Right atrium auricular region (tissue), 2 donors: ENCODE results near the gene VOPP1. TPM values are rescaled to one million over a fixed set of nuclear protein-coding genes. Genes with fewer than 3 reads are reported as not detected.

Source experiments
- DNase-seq: peaks from one replicate; pipeline ENCODE4 v3.0.0-alpha.2; 2019; ENCODE audit warnings: low spot score
- H3K27ac ChIP-seq, 2 donors: fragments of 200-600 bp; sonication (generic); 1 replicate in 1 of 2; 2 replicates in 1 of 2; pipeline ENCODE4 v1.5.1; 2016 to 2019
- H3K27me3 ChIP-seq, 2 donors: fragments of 200-600 bp; sonication (generic); one replicate each; pipeline versions ENCODE4 v1.5.1 to v1.6.0; 2017 to 2019
- H3K36me3 ChIP-seq: fragments of 200-600 bp; sonication (generic); one replicate; pipeline ENCODE4 v1.5.1; 2016
- H3K4me1 ChIP-seq, 2 donors: fragments of 200-600 bp; sonication (generic); one replicate each; pipeline versions ENCODE4 v1.5.1 to v1.6.0; 2017 to 2019
- H3K4me3 ChIP-seq, 2 donors: fragments of 200-600 bp; sonication (generic); 1 replicate in 1 of 2; 2 replicates in 1 of 2; pipeline ENCODE4 v1.5.1; 2017 to 2019; ENCODE audit warnings: mild to moderate bottlenecking in 1 of 2, moderate library complexity in 1 of 2
- H3K9me3 ChIP-seq, 2 donors: fragments of 200-600 bp; sonication (generic); one replicate each; pipeline ENCODE4 v1.5.1; 2019
- total RNA-seq, 2 donors: library from RNA; depleted of rRNA; stranded (reverse); fragments of >200 nt; gene quantifications; one replicate each; pipeline ENCODE4 v1.1.0, GENCODE V29; 2016
- TF ChIP-seq, protein P1 (sequence below), 2 donors: fragments of 200-600 bp; sonication (generic); IDR thresholded peaks; one replicate each; pipeline ENCODE4 v1.5.1; 2019; ENCODE audit warnings: antibody characterized with exemption in 2 of 2

The VOPP1 gene
- total RNA-seq, 2 donors from 2014 or later: 21.4 to 24.1 TPM

DNA sequence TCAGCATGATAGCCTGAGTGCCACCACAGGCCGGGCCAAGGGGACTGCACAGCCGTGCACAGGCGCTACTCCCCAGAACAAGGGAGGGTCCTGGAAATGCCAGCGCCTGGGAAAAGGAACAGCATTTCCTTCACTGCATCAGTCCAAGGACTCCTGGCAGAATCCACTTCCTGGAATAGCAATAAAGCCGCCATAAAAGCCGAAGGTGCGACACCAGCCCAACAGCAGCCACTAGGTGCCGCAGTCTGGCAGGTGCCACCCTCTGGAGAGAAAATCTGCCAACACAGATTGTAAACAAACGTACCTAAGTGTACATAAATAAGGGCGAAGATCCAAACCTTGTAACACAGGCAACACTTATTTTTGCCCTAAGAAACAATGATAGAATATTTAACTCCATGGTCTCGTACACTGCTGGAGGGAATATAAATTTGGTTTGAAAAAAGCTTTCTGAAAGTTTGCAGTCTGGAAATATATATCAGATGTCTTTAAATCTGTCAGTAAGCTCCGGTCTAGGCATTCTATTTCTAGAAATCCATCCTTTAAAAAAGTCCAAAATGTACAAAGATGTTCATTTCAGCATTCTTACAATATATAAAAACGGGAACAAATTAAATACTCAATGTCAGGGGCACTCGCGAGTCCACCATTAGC is 22.2 kb downstream of the VOPP1 start:
- no peaks in the 10 kb centered on the region for H3K9me3 ChIP-seq
- peaks cover 0 to 52% of the 10 kb centered on the region in 2 donors for H3K4me1 ChIP-seq
- no peak overlapping the region for H3K27ac ChIP-seq
- H3K4me3 ChIP-seq: no peak overlapping the region
- no peaks in the 10 kb centered on the region for H3K36me3 ChIP-seq
- no peak for DNase-seq
- TF ChIP-seq, protein P1, sequence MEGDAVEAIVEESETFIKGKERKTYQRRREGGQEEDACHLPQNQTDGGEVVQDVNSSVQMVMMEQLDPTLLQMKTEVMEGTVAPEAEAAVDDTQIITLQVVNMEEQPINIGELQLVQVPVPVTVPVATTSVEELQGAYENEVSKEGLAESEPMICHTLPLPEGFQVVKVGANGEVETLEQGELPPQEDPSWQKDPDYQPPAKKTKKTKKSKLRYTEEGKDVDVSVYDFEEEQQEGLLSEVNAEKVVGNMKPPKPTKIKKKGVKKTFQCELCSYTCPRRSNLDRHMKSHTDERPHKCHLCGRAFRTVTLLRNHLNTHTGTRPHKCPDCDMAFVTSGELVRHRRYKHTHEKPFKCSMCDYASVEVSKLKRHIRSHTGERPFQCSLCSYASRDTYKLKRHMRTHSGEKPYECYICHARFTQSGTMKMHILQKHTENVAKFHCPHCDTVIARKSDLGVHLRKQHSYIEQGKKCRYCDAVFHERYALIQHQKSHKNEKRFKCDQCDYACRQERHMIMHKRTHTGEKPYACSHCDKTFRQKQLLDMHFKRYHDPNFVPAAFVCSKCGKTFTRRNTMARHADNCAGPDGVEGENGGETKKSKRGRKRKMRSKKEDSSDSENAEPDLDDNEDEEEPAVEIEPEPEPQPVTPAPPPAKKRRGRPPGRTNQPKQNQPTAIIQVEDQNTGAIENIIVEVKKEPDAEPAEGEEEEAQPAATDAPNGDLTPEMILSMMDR (IDR thresholded peaks at IDR 0.05): peak in 1 of 2 donors; percentile 54
- H3K27me3 ChIP-seq: no peaks in the 10 kb centered on the region

DNA sequence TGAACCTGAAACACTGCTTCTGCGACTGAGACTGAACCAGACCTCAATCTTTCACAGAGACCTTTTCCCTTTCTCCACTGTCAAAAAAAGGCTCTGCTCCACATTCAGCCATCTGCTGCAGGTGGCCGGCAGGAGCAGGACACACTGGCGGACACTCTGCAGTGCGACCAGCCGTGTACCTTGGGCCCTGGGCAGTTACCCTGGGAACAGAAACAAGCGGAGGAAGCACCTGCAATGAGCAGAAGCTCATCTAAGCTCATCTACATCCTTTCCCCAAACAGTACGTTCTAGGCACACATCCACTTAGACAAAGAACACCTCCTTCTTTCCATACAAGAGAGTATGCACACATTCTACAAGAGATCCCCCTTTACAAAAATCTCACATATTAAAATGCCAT is 22.8 kb downstream of the VOPP1 start:
- Histone ChIP-seq H3K27ac (no peak overlapping the region), H3K27me3 (no peaks in the 10 kb centered on the region), H3K9me3 (no peaks in the 10 kb centered on the region), H3K36me3 (no peaks in the 10 kb centered on the region), H3K4me3 (no peak overlapping the region), H3K4me1 (peaks cover 0 to 51% of the 10 kb centered on the region in 2 donors)
- TF ChIP-seq, protein P1 (IDR thresholded peaks at IDR 0.05): no peak
- DNase-seq: no peak

DNA sequence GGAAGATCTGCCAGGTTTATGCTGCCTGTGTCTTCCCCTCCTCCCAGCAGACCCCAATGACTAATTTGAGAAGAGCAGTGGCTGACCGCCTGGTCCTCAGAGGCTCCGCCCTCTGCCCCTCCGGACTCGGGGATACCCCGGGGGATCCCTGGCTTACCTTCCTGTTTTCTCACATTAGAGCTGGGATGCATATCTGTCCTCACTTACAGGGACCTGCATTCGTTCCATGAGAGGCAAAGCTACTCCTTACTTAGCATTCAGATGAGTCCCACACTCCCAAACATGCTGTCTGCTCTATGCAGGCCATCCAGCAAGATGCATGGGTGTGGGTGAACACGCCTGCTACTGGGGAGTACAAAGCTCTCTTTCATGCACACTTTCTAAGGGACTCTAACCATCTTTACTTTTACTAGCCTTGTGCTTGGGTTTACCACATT is 24.0 kb downstream of the VOPP1 start:
- peaks cover 0 to 40% of the 10 kb centered on the region in 2 donors for H3K4me1 ChIP-seq
- no peak for DNase-seq
- H3K4me3 ChIP-seq: no peak overlapping the region
- no peaks in the 10 kb centered on the region for H3K27me3 ChIP-seq
- no peak overlapping the region for H3K27ac ChIP-seq
- H3K9me3 ChIP-seq: no peaks in the 10 kb centered on the region
- TF ChIP-seq, protein P1 (IDR thresholded peaks at IDR 0.05): no peak
- no peaks in the 10 kb centered on the region for H3K36me3 ChIP-seq

DNA sequence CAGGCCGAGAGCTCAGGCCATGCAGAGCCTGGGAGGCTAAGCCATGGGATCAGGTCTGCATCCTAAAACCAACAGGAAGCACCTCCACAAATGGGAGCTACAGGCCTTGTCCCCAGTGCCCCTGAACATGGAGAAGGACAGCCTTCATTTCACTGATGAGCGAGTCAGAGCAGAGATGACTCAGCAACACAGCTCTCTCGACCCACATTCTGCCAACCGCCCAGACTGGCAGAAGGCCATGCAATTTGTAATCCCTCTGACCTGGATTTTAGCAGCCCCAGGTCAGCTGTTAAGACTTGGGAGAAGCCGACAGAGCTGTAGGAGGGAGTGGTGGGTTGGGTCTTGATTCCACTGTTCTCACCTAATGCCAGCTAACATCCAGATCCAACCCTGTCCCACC is 25.5 kb downstream of the VOPP1 start:
- no peaks in the 10 kb centered on the region for H3K9me3 ChIP-seq
- peak overlapping the region in 1 of 2 donors; percentile 52 for H3K27ac ChIP-seq
- peak; percentile 78 for DNase-seq
- peaks cover 0 to 26% of the 10 kb centered on the region in 2 donors for H3K4me1 ChIP-seq
- TF ChIP-seq, protein P1 (IDR thresholded peaks at IDR 0.05): no peak
- no peaks in the 10 kb centered on the region for H3K27me3 ChIP-seq
- no peaks in the 10 kb centered on the region for H3K36me3 ChIP-seq
- no peak overlapping the region for H3K4me3 ChIP-seq

DNA sequence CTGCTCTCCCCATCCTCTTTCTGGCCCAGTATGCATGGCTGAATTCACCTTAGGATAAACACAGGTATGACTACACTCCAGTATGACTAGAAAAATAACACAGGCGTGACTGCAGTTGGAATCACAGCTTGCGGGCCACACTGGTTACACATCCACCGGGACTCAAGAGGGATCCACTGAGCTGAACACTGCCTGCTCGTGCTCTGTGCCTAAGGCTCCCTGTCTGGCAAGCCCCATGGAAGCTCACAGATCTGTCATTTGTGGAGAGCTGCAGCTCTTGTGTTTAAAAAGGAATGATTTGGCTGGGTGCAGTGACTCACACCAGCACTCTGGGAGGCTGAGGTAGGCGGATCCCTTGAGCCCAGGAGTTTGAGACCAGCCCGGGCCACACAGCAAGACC is 26.8 kb downstream of the VOPP1 start:
- H3K4me1 ChIP-seq: peaks cover 0 to 26% of the 10 kb centered on the region in 2 donors
- no peak overlapping the region for H3K4me3 ChIP-seq
- no peaks in the 10 kb centered on the region for H3K9me3 ChIP-seq
- DNase-seq: no peak
- H3K27ac ChIP-seq: no peak overlapping the region
- TF ChIP-seq, protein P1 (IDR thresholded peaks at IDR 0.05): no peak
- no peaks in the 10 kb centered on the region for H3K27me3 ChIP-seq
- no peaks in the 10 kb centered on the region for H3K36me3 ChIP-seq
